CD14-positive monocyte (primary cell): ENCODE measurements around the gene IMMT. TPM values are rescaled to one million over a fixed set of nuclear protein-coding genes. Genes with fewer than 3 reads are reported as not detected.

Source experiments
- DNase-seq, 3 donors: peaks; one replicate each; pipeline ENCODE4 v3.0.0-alpha.2; 2011 to 2022
- H2AFZ ChIP-seq: 2 replicates; pipeline ENCODE4 v1.6.0; 2012; ENCODE audit warnings: mild to moderate bottlenecking, low read depth, low read length, inconsistent platforms; ENCODE audit not compliant: insufficient read depth, poor library complexity, severe bottlenecking
- H3K27ac ChIP-seq, 2 donors: 1 replicate in 1 of 2; 2 replicates in 1 of 2; pipeline ENCODE4 v1.5.1; 2012 to 2013; ENCODE audit warnings: low read length in 2 of 2, control low read depth in 1 of 2, inconsistent platforms in 1 of 2, low read depth in 1 of 2, mild to moderate bottlenecking in 1 of 2
- H3K27me3 ChIP-seq, 2 donors: one replicate each; pipeline versions ENCODE4 v1.6.0 to v1.6.1; 2011 to 2013; ENCODE audit warnings: low read length in 2 of 2; ENCODE audit not compliant: control insufficient read depth in 2 of 2, insufficient read depth in 2 of 2
- H3K36me3 ChIP-seq, 2 donors: replicated peaks in 1 of 2; 1 replicate in 1 of 2; 2 replicates in 1 of 2; pipeline versions ENCODE4 v1.5.1 to v1.6.1; 2012 to 2013; ENCODE audit warnings: low read length in 2 of 2, control low read depth in 1 of 2, inconsistent platforms in 1 of 2, mild to moderate bottlenecking in 1 of 2; ENCODE audit not compliant: insufficient read depth in 2 of 2, control insufficient read depth in 1 of 2
- H3K4me1 ChIP-seq, 2 donors: 1 replicate in 1 of 2; 2 replicates in 1 of 2; pipeline versions ENCODE4 v1.5.1 to v1.6.1; 2012 to 2013; ENCODE audit warnings: low read length in 2 of 2, control low read depth in 1 of 2, inconsistent platforms in 1 of 2, mild to moderate bottlenecking in 1 of 2, moderate library complexity in 1 of 2; ENCODE audit not compliant: insufficient read depth in 2 of 2, control insufficient read depth in 1 of 2
- H3K4me2 ChIP-seq: replicated peaks from 2 replicates; pipeline ENCODE3; 2012; ENCODE audit warnings: low read length, moderate library complexity, mild to moderate bottlenecking; ENCODE audit not compliant: poor library complexity, severe bottlenecking; ENCODE audit errors: extremely low read depth
- H3K4me3 ChIP-seq, 3 experiments: fragments of 200-600 bp in 1 of 3; sonication (generic) in 1 of 3; replicated peaks in 1 of 3; 1 replicate in 2 of 3; 2 replicates in 1 of 3; pipeline ENCODE4 v1.5.1; 2011 to 2013; ENCODE audit warnings: low read length in 3 of 3, mild to moderate bottlenecking in 3 of 3, control low read depth in 2 of 3, low read depth in 2 of 3, inconsistent platforms in 1 of 3, moderate library complexity in 1 of 3
- H3K79me2 ChIP-seq: 2 replicates; pipeline ENCODE4 v1.6.0; 2012; ENCODE audit warnings: mild to moderate bottlenecking, control low read depth, inconsistent platforms, low read length, moderate library complexity; ENCODE audit not compliant: insufficient read depth
- H3K9ac ChIP-seq: 2 replicates; pipeline ENCODE4 v1.6.0; 2017; ENCODE audit warnings: low read length, mild to moderate bottlenecking; ENCODE audit not compliant: insufficient read depth, poor library complexity, severe bottlenecking
- H3K9me3 ChIP-seq, 2 donors: replicated peaks in 1 of 2; 1 replicate in 1 of 2; 2 replicates in 1 of 2; pipeline versions ENCODE4 v1.5.1 to v1.6.1; 2012 to 2013; ENCODE audit warnings: low read length in 2 of 2, control low read depth in 1 of 2; ENCODE audit not compliant: control insufficient read depth in 1 of 2, insufficient read depth in 1 of 2
- H4K20me1 ChIP-seq: 2 replicates; pipeline ENCODE4 v1.6.0; 2012; ENCODE audit warnings: mild to moderate bottlenecking, low read length, control low read depth, moderate library complexity; ENCODE audit not compliant: insufficient read depth
- H3K27ac Mint-ChIP-seq, 7 donors: one replicate each; pipeline ENCODE4 v1.8.0; 2020; ENCODE audit warnings: mild to moderate bottlenecking in 7 of 7, mixed read lengths in 7 of 7, moderate library complexity in 6 of 7, inconsistent platforms in 2 of 7
- H3K27me3 Mint-ChIP-seq, 3 donors: one replicate each; pipeline ENCODE4 v1.8.0; 2021 to 2022; ENCODE audit warnings: low read depth in 3 of 3, mild to moderate bottlenecking in 3 of 3, mixed read lengths in 3 of 3, moderate library complexity in 3 of 3, inconsistent platforms in 1 of 3
- H3K36me3 Mint-ChIP-seq, 2 donors: one replicate each; pipeline ENCODE4 v1.8.0; 2020; ENCODE audit warnings: mixed read lengths in 2 of 2, inconsistent platforms in 1 of 2, mild to moderate bottlenecking in 1 of 2
- H3K4me1 Mint-ChIP-seq: one replicate; pipeline ENCODE4 v1.8.0; 2020; ENCODE audit warnings: mild to moderate bottlenecking, mixed read lengths
- H3K4me3 Mint-ChIP-seq, 2 donors: one replicate each; pipeline ENCODE4 v1.8.0; 2020; ENCODE audit warnings: mild to moderate bottlenecking in 2 of 2, mixed read lengths in 2 of 2, moderate library complexity in 1 of 2
- H3K9me3 Mint-ChIP-seq, 7 donors: one replicate each; pipeline ENCODE4 v1.8.0; 2020 to 2022; ENCODE audit warnings: mixed read lengths in 7 of 7, mild to moderate bottlenecking in 6 of 7, moderate library complexity in 6 of 7, inconsistent platforms in 2 of 7
- CTCF ChIP-seq: fragments of 200-600 bp; IDR thresholded peaks from one replicate; pipeline ENCODE4 v1.8.0; 2022; ENCODE audit warnings: antibody characterized with exemption, mild to moderate bottlenecking
- WGBS: methylation state at CpG from one replicate; pipeline ENCODE4 v1.1.5; 2013; ENCODE audit warnings: missing lambda C conversion rate; ENCODE audit not compliant: insufficient coverage; 5-methylcytosine and 5-hydroxymethylcytosine counted together
- intact Hi-C, 2 donors: fragments of 100-400 bp; cut with micrococcal nuclease; formaldehyde crosslinking; loops; one replicate each; pipeline versions ENCODE4 v1.15.0 to v1.15.1; 2023
- polyA plus RNA-seq, 3 donors: library from polyadenylated mRNA; depleted of rRNA in 1 of 3; unstranded in 2 of 3; stranded (reverse) in 1 of 3; fragments of 300-500 nt in 2 of 3; fragments of >200 nt in 1 of 3; fragmentation: Illumina TruSeq in 2 of 3; gene quantifications; 1 replicate in 2 of 3; 2 replicates in 1 of 3; pipeline ENCODE4 v1.2.3, GENCODE V29; 2012 to 2021

IMMT gene
- polyA plus RNA-seq, 3 donors = 24.3 to 54.0 (median 41.2) TPM

- Histone ChIP-seq H2AFZ (no peak overlapping the region), H4K20me1 (peaks cover 96% of the 10 kb centered on the region), H3K79me2 (peaks cover 100% of the 10 kb centered on the region), H3K9ac (peak overlapping the region; percentile 38), H3K4me2 (no peak overlapping the region), H3K4me3 (no peak overlapping the region), H3K4me1 (peaks cover 0 to 34% of the 10 kb centered on the region in 2 donors), H3K27ac (peak overlapping the region in 1 of 2 donors; percentile 34), H3K9me3 (no peaks in the 10 kb centered on the region), H3K27me3 (no peaks in the 10 kb centered on the region), H3K36me3 (peaks cover 7 to 26% of the 10 kb centered on the region in 2 donors)
- Mint-ChIP-seq H3K27ac (peak overlapping the region in 6 of 7 donors; percentile 6 to 85 (median 38)), H3K4me1 (peaks cover 25% of the 10 kb centered on the region), H3K36me3 (peaks cover 10 to 40% of the 10 kb centered on the region in 2 donors), H3K4me3 (no peak overlapping the region), H3K27me3 (no peaks in the 10 kb centered on the region), H3K9me3 (no peaks in the 10 kb centered on the region)
- 67% methylated on average over 1 of the region's 1 CpG for WGBS
- TF ChIP-seq CTCF = no peak
- no peak for DNase-seq
- intact Hi-C loops = no loop called here
Measured at GRCh38 chr2:86185517-86186212, 9.6 kb downstream of the IMMT start.

GRCh38 chr2:86176597-86176996, 18.7 kb downstream of the IMMT start:
- Mint-ChIP-seq H3K36me3 (peaks cover 56 to 74% of the 10 kb centered on the region in 2 donors), H3K27ac (no peak overlapping the region)

More at GRCh38 chr2:86176597-86176996, 18.7 kb downstream of the IMMT start:
- Histone ChIP-seq H3K4me1 (peaks cover 4 to 11% of the 10 kb centered on the region in 2 donors), H3K9ac (no peak overlapping the region), H3K9me3 (no peaks in the 10 kb centered on the region), H3K27me3 (no peaks in the 10 kb centered on the region), H3K4me3 (no peak overlapping the region), H4K20me1 (peaks cover 56% of the 10 kb centered on the region), H3K36me3 (peaks cover 55 to 77% of the 10 kb centered on the region in 2 donors), H2AFZ (no peak overlapping the region), H3K79me2 (peaks cover 47% of the 10 kb centered on the region), H3K4me2 (no peak overlapping the region), H3K27ac (no peak overlapping the region)
- no peak for DNase-seq
- H3K9me3 Mint-ChIP-seq = no peaks in the 10 kb centered on the region
- peaks cover 18% of the 10 kb centered on the region for H3K4me1 Mint-ChIP-seq
- intact Hi-C loops = no loop called here
- no peak overlapping the region for H3K4me3 Mint-ChIP-seq
- TF ChIP-seq CTCF = no peak
- H3K27me3 Mint-ChIP-seq = no peaks in the 10 kb centered on the region
